Hematopoietic multipotent progenitor cell (in vitro differentiated cells): ENCODE measurements around the gene SP140L. TPM values are rescaled to one million over a fixed set of nuclear protein-coding genes. Genes with fewer than 3 reads are reported as not detected.
A peak's percentile ranks its signal among the peaks of the same experiment; 100 is the strongest.
"Not testable (repeated sequence)": the region's sequence is repeated elsewhere in the genome, so short reads cannot be mapped to it uniquely, and the experiment has no call there.

Source experiments
- DNase-seq, 3 donors: peaks; one replicate each; pipeline ENCODE4 v3.0.0-alpha.2; 2011 to 2015; ENCODE audit warnings: low read depth in 2 of 3, low spot score in 2 of 3
- total RNA-seq: library from RNA; depleted of rRNA; stranded (reverse); fragments of >200 nt; gene quantifications from one replicate; pipeline ENCODE4 v1.2.3, GENCODE V29; 2012

Gene SP140L
- total RNA-seq, 1 donor = 5.4 TPM

DNA sequence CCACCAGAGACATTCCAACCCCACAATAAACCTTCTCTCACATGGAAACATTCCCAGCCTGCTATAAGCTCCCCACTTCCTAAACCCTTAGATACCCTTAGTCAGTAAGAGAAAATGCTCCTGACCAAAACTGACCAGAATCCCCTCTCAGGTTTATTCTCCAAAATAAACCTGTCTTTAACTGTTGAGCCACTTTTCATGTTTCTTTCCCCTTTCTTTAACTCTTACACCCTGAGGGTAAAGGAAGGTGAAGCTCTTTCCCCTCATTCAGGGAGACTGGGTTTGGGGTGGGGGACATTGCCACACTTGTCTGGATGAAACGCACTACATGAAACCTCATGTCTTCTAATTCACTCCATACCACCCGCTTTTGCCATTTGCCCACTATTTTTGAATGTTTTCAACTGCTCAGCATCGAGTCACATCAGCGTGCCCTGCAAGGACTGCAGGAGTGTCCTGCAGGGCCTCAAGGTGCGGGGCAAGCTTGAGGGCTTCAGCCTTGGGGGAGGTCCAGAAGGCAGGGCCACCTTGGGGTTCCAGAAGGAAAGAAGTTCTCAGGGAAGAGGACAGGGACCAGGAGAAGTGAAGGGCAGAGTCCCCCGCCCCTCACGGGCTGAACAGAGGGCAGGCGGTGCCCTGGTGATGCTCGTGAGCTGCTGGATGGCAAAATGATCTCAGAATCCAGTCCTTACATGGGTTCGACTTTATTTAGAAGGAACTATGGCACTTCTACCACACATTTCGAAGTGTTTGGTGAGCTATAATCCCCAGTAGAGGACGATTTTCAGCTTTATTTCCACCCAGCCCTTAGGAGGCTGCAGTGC lies 4.2 kb upstream of the SP140L start:
- DNase-seq = no peak

- no peak for DNase-seq
Observed at GRCh38 chr2:230323385-230324106, 3.4 kb upstream of the SP140L start.

DNA sequence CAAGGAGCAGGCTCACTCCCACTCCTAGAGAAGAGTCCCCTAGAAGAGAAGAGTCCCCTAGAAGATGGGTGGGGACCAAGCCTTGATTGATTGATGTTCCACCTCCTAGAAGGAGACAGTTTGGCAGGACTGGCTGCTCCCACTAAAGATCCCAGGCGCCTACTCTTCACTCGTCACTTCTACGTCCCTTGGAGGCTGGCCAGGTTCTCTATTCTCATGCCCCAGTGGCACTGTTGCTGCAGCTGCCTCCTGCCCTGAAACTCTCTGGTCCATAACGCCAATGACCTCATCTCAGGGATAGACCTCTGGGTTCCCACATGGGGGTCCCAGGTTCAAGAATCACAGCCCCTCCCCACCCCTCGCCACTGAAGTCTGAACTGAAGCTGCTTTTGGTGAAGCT lies 2.5 kb upstream of the SP140L start:
- no peak for DNase-seq

DNA sequence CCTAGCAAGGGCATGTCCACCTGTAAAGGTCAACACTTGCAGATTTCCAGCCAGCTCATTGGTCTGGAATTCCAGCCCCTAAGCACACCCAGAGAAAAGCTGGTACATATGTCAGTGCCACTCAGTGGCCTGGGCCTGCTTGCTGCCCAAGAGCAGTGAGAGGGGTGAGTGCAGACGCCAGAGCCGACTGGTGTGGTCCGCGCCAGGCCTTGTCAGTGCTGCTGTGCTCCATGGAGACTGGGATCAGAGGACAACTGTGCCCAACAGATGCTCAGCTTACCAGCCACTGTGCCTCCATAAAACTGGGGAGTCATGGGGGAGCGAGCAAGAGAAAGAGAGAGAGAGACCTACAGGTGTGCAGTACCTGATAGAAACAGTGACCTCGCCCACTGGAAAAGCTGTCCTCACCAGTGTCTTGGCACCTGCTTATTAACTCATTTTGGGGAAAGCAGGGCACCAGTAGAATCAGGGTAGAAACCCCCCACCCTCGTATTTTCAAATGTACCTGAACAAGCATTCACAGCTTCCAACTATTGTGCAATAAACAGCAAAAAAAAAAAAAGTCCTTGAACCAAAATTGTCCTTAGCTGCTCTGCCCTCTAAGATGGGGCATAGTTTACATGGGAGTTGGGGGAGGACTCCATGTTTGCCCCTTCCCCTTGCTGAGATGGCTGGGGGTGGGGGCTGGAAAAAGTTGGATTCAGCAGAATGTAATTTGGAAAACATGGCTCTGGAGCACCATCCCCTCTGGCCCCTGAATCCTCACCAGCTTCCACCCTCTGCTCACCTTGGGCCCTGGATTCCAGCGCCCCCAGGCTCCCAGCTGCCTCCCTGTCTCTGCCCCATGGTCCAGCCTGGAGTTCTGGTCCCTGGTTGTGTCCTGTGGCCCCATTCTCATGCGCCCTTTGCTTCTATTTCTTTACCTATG lies 1.4 kb upstream of the SP140L start:
- DNase-seq = no peak

- peak in 1 of 3 donors; percentile 36 for DNase-seq
Observed at GRCh38 chr2:230327418-230328154, 593 bp downstream of the SP140L start.

DNA sequence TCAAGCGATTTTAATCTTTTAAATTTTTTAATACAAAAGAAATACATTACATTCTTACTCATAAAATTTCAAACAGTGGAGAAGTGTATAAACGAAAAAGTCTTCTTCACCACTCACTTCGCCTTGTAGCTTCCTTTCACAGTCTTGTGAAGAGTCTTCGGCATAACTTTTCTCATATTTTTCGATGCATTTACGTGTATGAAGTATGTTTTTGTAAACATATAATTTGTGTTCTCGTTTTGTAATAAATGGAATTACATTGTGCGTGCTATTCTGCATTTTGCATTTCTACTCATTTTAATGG lies 1.1 kb downstream of the SP140L start:
- DNase-seq = no peak

DNA sequence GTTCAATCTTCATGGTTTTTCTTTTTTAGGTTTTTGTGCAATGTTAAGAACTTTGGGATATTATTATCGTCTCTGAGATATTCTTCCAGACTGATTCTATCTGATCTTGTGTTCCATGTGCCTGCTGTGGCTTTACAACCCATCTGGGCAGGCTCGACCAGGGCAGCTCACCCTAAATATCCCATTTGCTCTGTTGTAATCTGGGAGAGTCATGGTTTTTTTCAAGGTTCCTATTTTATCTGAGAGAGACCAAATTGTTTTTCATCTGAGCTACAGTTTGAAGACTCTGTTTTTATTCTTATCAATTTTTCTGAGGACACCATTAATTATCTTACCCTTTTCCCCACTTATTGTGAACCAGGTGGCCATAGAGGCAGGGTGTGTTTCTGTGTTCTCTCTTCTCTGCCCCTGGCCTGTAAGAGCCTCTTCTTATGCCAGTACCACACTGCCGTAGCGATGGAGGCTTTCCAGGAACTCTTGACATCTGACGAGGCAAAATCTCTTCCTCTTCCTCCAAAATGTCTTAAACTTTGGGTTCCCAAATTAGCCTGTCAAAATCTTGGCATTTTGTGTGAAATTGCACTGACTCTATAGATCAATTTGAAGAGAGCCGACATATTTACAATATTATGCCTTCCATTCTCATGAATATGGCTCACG lies 3.1 kb downstream of the SP140L start:
- DNase-seq = no peak

- no peak for DNase-seq
Observed at GRCh38 chr2:230330725-230331124, 3.7 kb downstream of the SP140L start.

GRCh38 chr2:230335461-230335863 lies 8.5 kb downstream of the SP140L start:
- peak in 1 of 3 donors; percentile 13 for DNase-seq

DNA sequence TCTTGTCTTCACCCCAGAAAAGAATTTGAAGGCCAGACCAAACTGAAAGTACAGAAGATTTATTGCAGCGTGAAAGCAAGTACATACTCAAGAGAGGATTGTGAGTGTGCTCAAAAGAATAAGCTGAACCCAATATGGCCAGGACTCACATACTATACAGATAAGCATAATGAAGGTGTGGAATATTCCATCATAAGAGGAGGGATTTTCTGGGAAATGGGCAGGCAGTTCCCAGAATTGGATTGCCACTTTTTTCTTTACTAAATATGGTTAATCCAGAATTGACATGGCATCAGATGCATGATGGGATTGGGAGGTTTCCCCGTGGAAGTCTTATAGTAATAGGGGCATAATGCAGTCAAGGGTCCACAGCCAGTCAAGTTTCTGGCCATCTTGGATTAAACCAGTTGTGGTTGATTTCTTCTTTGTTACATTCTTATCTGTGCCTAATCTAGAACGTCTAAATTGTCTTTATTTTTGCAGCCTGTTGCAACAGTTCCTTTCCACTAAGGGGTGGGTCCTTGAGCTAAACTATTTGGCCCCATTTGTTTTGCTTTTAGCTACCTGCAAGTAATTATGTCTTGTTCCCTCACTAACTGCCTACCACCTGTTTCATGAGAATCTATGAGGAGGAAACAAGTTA lies 9.0 kb downstream of the SP140L start:
- peak in 1 of 3 donors; percentile 15 for DNase-seq

GRCh38 chr2:230341936-230342528 lies 15.0 kb downstream of the SP140L start:
- not testable (repeated sequence) for DNase-seq

DNA sequence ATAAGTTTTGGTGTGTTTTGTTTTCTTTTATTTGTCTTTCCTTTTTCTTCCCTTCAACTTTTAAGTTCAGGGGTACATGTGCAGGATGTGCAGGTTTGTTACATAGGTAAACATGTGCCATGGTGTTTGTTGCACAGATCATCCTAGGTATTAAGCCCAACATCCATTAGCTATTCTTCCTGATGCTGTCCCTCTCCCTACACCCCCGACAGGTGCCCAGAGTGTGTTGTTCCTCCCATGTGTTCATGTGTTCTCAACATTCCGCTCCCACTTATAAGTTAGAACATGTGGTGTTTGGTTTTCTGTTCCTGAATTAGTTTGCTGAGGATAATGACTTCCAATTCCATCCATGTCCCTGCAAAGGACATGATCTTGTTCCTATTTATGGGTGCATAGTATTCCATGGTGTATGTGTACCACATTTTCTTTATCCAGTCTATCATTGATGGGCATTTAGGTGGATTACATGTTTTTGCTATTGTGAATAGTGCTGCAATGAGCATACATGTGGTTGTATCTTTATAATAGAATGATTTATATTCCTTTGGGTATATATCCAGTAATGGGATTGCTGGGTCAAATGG lies 16.1 kb downstream of the SP140L start:
- not testable (repeated sequence) for DNase-seq

GRCh38 chr2:230343747-230344146 lies 16.8 kb downstream of the SP140L start:
- no peak for DNase-seq

DNA sequence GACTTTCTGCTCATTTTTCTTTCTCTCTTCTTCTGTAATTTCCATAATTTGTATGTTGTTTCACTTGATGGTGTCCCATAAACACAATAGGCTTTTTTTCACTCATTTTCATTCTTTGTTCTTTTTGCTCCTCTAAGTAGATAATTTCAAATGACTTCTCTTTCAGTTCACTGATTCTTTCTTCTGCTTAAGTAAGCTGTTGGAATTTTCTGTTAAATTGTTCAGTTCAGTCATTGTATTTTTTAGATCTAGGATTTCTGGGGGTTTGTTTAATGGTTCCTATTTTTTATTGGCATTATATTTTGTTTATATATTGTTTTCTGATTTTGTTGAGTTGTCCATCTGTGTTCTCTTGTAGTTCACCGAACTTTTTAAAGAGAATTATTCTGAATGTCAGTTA lies 19.5 kb downstream of the SP140L start:
- DNase-seq = no peak

DNA sequence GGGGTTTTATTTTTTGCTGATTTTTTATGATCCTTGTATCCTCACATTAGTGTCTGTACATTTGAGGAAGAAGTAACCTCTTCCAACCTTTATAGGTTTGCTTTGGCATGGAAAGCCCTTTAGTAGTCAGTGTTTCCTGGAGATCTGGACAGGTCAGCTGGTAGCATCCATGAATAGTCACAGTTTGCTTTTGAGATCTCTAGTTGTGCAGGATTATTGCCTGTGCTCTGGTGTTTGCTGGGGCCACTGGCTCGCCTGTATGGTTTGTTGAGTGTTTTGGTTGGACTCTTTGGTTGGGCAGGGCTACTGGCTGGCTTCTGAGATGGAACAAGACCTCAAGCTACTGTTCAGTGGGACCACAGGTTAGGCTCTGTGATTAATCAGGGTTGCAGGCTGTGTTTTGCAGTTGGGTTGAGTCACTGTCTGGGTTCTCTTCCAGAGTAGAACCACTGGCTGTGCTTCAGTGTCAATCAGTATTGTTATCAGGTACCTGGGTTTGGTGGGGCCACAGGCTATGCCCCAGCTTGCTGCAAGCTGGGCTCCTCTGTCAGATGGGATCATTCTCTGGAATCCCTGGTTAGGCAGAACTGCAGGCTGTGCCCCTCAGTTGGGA lies 20.0 kb downstream of the SP140L start:
- DNase-seq = no peak

DNA sequence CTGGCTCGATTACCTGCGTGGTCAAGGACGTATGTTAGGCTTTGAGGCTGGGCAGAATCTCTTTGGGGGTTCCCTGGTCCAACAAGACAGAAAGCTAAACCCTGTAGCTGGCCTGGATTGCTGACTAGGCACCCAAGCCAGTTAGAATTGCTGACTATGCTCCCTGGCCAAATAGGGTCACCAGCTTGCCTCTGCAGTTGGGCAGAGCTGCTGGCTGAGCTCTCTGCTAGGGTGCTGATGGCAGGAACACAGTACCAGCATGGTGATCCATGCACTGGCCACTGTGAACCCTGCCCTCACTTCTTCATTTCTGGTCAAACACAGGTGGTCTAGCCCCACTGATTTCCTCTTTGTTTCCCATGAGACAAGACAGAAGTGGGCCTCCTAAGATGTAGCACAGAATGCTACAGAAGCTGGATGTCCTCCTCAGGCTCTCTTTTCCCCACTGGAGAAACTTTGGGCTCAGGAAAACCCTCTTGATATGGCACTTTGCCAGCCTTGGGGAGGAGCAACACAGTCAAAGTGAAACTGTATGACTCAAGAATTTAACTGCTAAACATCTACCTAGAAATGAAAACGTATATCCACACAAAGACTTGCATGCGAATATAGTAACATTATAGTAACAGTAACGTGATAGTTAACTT lies 20.8 kb downstream of the SP140L start:
- no peak for DNase-seq

- DNase-seq = no peak
Observed at GRCh38 chr2:230348787-230349186, 21.8 kb downstream of the SP140L start.

- DNase-seq = no peak
Observed at GRCh38 chr2:230356084-230356483, 29.1 kb downstream of the SP140L start.
